LNCAP (cell line): ENCODE results near the gene SF3A2.

Experiments used
- CTCF ChIP-seq: fragments of 450-650 bp; IDR thresholded peaks from 2 replicates; pipeline ENCODE4 v1.5.1; 2017; ENCODE audit warnings: mild to moderate bottlenecking

The SF3A2 gene

GRCh38 chr19:2230033-2230531 is 6.5 kb upstream of the SF3A2 start:
- no peak for TF ChIP-seq CTCF

DNA sequence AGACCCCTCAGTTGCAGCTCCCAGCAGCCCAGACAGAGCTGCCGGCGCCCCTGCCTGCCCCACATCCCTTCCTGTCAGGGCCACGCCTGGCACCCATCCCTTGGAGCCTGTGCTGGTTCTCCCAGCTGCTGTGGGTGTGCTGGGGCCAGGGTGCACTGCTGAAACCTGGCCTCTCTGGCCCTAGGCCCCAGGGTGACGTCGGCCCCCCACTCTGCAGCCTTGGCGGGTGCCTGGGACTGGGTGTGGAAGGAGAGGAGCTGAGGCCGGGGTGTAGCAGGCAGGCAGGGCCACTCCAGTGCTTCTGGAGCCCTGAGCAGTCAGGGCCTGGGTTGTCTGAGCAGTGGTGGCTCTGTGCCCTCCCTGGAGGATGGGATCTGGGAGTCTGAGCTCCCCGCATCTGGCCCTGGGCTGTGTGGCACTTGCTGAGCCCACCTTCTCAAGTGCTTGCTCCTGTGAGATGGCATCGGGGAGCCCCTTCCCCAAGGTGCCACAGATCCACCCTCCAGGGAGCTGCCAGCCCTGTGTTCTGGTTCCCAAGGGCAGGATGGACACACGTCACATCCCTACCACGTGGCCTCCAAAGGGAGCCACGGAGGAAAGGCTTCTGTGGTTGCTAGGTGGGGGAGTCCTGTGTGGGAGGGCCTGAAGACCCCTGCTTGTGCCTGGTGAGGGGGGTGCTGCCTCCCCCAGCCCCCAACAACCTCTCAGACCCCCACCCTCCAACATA is 5.7 kb upstream of the SF3A2 start:
- no peak for TF ChIP-seq CTCF

GRCh38 chr19:2231621-2232221 is 4.9 kb upstream of the SF3A2 start:
- no peak for TF ChIP-seq CTCF

GRCh38 chr19:2232286-2233151 is 4.1 kb upstream of the SF3A2 start:
- no peak for TF ChIP-seq CTCF

- no peak for TF ChIP-seq CTCF
Observed at GRCh38 chr19:2233601-2234280, 2.9 kb upstream of the SF3A2 start.

GRCh38 chr19:2234996-2235380 is 1.6 kb upstream of the SF3A2 start:
- no peak for TF ChIP-seq CTCF
